ENCODE results near the gene SLC25A15.
"Not testable (repeated sequence)": the region's sequence is repeated elsewhere in the genome, so short reads cannot be mapped to it uniquely, and the experiment has no call there.

SLC25A15 gene

DNA sequence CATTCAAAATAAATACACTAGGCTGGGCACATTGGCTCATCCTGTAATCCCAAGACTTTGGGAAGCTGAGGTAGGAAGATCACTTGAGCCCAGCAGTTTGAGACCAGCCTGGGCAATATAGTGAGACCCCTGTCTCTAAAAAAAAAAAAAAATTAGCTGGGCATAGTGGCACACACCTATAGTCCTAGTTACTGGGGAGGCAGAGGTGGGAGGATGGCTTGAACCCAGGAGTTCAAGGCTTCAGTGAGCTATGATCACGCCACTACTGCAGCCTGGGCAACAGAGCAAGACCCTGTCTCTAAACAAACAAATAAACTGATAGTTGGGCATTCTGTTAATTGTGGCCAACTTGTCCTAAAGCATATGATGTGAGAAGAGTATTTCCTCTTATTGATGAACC is 6.4 kb upstream of the SLC25A15 start:
- DNase-seq, result not testable (repeated sequence)

DNA sequence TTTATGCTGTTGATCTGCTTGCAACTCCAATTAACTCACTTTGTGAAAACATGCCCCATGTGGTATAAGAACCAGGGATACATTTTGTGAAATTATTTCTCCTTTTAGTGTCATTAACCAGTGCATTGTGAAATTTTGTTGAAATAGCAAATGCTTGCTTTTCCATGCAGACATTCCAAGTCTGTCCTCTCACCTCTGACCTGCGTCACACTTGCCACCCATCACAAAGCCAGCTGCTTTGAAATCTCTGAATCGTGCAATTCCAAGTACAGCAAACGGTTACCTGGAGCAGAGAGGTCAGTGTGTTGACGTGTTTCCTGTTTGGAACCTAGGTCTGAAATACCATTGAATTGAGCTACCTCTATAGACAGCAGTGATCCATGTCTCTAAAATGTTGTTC is 4.9 kb upstream of the SLC25A15 start:
- DNase-seq, result no peak

DNA sequence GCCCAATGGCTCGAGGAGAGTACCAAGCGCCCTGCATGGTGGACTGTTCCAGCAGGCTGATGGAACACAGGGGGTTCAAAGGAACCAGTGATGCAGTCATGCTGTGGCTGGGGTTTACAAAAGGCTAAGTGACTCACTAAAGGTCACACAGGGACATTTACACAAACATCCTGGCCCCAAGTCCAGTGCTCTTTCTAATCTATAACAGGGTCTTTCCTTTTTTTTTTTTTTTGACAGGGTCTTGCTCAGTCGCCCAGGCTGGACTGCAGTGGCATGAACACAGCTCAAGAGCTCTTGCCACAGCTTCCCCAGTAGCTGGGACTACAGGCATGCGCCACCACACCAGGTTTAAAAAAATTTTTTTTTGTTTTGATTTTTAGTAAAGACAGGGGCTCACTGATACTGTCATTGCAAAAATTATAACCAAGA is 2.8 kb upstream of the SLC25A15 start:
- no peak for DNase-seq

DNA sequence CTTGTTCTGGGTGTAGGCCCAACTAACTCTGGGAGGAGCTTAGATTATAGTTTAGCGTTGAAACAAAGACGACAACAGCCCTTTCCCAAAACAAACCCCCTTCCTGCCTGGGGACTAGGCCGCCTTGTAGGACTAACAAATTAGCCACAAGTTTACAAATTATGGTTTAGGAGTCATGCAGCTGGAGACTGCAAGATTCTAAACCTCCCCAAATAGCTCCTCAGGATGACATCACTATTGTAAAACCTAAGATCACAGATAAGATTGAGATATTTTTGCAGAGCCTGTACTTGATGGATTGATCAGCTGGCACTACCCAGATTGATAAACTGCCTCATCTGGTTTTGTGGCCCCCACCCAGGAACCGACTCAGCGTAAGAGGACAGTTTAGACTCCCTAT is 2.3 kb upstream of the SLC25A15 start:
- no peak for DNase-seq

DNA sequence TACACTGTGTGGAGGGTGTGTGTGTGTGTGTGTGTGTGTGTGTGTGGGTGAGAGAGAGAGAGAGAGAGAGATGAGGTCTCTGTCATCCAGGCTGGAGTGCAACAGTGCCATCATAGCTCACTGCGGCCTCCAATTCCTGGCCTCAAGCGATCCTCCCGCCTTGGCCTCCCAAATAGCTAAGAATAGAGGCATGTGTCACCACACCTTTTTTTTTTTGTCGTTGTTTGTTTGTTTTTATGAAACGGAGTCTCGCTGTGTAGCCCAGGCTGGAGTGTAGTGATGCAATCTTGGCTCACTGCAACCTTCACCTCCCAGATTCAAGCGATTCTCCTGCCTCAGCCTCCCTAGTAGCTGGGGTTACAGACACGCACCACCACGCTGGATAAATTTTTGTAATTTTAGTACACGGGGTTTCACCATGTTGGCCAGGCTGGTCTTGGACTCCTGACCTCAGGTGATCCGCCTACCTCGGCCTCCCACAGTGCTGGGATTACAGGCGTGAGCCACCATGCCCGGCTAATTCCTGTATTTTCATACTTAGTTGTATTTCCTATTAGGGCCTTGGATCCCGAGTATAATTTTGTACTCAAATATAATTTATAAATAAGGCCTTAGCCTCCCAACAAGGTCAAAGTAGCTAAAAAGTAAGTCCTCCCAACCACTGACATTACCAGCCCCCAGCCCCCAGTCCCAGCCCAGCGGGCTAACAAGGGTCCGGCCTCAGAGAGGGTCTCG is 704 bp upstream of the SLC25A15 start:
- DNase-seq, result not testable (repeated sequence)

DNA sequence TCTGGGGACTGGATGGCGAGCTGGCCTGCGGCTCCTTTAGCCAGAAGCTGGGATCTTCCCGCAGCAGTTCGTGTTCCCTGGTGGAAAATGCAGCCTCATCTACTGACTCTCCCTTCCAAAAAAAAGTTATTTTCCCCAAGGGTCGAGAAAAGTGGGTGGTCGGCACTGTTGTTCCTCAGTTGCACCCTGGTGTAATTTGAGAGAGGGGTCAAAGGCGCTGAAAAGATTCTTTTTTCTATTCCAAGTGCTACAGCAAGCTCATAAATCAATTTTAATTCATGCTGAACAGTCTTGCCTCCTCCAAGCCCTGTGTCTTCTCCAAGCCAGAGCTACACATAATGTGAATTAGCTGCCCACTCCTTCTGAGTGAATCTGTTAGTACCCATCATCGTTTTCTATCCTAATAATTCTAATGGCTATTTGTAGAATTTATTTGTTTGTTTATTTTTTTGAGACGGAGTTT is 774 bp downstream of the SLC25A15 start:
- no peak for DNase-seq

DNA sequence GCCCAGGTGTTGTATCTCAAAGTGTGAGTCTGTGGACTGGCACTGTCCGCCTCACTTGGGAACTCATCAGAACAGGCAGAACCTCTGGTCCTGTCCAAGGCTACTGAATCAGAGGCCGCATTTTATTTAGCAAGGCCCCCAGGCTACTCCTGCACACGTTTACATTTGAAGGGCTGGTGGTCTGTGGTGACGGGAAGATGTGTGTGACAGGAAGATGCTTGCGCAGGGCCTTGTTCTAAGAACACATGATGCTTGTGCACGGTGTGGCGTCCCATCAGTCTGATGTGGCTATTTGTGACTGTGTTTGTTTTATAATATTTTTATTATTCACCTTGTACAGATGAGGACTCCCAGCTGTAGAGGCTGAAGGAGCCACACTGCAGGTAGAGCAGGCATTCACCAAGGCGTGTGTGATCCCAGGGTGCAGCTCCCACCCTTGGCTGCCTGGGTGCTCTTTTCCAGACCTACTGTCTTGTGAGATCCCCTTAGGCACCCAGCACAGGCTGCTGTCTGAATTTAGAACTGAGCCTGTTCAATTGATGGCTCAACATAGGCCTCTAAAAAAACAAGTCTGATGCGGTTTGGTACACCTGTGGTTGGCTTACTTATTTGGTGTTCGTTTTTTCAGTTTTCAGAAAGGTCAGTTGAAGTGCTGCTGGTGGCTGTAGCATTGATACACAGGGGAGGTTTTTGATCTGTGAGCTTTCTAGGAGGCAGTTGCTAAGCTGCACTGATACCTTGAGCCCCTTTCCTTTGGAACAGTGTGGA is 3.1 kb downstream of the SLC25A15 start:
- DNase-seq, result no peak

DNA sequence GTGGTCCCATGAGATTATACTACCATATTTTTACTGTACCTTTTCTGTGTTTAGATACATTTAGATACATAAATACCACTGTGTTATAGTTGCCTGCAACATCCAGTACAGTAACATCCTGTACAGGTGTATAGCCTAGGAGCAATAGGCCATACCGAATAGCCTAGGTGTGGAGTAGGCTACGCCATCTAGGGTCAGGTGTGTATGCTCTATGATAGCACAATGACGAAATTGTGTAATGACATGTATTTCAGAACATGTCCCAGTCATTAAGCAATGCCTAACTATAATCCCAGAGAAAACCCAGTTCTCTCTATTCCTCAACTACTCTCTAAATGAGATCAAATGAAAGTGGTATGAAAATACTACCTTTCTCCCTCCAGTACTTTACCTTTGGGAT is 3.9 kb downstream of the SLC25A15 start:
- DNase-seq, result no peak

DNA sequence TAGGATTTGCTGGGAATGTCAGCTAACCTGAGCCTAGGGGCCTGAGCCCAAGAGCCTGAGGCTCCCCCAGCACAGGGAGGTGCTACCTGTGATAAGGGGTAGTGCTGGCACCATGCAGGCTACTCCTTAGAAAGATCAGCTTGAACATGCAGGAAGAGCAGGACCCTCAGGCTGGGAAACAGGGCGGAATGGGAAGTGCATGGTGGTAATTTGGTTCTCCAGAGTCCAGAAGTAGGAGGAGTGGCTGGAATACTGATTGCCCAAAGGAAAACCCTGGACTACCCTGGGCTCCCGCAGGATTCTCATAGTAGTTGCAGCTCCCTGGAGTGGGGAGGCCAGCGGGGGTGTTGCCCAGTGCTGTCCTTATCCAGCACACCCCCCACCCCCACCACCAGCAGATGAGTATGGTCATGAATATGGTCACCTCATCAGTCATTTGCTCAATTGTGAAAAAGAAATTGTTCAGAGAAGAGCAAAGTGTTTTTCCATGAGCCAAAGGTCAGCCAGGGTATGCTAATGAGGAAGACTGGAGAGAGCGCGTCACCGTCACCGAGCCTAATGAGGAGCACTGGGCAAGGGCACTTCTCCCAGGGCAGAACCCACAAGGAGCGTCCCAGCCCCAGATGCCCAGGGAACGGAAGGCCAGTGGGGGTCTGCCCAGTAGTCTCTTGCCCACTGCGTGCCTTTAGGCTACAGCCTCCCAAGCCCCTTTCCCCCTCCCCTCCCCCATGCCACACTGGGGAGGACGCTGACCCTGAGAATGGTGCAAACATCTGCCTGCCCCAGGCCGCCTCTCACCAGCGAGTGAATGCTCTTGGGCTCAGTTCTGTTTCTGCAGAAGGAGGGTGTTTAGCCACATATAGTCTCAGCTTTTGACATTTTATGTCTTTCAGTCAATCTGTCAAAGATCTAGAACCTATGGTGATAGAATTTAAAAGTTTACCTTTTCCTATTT is 5.3 kb downstream of the SLC25A15 start:
- DNase-seq, result no peak

DNA sequence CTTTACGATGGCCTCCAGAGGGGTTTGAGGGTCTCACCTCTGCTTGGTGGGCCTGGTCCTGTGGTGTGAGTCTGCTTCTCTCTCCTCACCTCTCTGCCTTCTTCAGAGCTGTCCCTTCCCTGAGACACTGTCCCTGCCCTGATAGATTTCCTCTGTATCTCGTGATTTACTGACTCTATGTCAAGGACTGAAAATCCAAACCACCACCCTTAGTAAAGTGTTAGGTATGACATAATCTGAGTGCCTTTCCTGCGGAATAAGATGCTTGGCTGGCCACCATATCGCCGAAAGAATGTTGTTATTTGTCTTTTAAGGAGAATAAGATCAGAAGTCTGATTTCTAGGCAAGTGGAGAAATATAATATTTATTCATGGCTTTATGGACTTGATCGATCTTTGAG is 7.2 kb downstream of the SLC25A15 start:
- DNase-seq, result no peak

DNA sequence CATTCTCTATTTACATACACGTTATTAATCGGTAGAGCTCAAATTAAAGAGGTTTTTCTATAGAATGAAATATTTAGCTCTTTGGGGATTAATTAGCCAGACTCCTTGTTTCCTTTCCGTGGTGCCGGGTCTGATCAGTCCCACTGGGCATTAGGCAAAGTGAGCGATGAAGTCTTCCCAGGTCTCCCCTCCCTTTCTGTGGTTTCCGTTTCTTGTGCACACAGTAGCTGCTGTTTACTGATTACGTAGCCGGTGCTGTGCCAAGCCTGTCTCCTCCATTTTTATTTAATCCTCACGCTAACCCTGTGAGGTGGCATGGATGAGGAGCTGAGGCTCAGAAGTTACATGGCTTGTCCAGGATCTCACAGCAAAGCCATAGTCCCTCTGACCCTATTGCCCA is 9.0 kb downstream of the SLC25A15 start:
- DNase-seq, result no peak

DNA sequence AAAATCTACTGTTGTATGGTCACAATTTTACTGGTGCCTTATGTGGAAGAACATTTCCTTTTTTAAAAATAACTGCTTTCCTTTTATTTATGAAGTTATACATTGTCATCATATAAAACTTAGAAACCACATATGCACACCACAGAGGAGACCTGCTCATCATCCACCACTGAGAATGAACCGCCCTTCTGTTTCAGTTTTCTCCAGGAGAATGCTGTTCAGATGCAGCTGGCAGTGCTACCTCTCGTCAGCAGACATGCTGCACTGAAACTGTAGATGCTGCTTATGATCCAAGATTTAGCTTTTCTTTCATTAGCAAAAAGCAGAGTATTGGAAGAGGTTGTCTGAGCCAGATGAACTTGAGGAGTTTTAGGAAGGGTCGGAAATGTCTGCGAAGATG is 10.1 kb downstream of the SLC25A15 start:
- no peak for DNase-seq

DNA sequence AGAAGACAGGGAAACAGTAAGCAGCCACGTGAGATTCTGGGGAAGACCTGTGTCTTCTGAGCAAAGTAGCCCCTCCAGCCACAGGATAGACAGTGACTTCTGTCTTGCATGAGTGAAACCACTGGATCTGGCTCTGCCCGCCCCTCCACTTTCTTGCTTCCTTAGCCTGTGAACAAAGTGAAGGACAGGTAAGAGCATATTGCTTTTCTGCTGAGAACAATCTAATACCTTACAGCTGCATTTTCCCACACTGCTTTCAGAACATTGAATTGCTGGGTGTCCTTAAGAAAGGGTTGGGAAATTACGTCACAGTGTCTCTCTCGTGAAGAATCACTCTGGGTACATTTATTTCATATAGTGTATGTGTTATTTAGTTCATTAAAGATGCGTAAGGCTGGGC is 11.1 kb downstream of the SLC25A15 start:
- no peak for DNase-seq

DNA sequence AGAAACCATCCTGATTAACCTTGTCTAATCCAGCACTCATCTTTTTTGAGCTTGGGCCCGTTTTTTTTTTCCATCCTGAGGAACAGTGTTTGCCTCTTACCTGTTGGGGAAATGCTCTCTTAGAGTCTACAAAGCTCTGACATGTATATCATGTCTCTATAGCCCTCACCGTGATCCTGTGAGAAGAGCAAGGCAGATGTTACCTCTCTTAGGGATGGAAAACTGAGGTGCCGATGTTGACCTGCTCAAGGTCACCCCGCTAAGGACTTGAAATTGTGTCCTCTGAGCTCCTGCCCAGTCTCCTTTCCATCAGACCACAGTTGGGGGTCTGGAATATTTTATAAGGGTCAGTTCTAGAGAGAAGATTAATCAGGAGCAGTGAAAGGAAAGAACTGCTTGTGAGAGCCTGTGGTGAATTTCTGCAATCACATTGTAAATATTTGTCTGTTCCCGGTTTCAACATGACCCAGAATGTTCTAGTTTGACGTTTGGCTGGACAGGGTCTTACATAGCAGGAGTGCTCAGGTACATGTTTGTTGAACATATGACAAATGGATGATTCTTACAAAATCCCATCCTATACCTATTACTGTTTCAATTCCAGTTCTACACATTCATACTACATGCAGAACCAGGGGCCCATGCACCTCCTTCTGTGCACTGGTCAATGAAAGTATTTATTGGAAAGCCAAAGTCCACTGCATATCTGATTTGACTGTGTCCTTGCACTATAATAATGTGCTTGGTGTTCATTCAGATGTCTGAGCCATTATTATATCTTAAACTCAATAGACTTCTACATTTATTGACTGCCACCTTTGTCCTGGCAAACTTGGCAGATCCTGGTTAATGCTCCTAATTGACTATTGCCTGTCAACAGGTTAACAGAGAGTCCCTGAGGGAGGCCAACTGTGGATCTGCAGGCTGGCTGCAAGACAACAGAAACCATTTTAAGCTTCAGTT is 12.1 kb downstream of the SLC25A15 start:
- DNase-seq, result no peak

DNA sequence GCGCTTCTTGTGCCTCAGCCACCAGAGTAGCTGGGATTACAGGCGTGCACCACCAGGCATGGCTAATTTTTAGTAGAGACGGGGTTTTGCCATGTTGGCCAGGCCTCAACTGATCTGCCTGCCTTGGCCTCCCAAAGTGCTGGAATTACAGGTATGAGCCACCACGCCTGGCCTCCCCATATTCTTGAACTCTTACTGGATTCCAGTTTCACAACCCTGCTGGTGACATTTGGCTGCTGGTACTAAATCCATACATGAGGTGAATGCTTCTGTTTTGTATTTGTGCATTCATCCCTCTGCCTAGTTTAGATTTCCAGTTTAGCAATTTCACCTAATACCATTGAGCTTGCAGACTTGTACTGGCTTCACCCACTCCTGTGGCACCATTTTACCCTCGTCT is 13.9 kb downstream of the SLC25A15 start:
- DNase-seq, result no peak

DNA sequence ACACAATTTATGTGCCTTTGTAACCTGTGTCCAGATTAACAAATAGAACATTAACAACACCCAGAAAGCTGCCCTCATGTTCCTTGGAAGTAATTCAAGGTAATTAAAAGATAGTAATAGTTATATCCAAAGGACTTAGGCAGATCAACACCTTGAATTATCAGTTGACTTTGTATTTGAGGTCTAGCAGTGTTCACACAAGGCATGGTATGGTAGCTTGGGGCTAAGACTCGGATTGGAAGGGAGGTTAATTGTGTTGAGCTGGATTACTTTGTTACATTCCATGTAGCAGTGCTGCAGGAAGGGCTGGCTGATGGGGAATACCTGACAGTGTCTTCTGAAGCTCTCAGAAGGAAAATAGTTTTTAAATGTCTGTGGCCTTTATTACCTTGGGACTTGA is 16.8 kb downstream of the SLC25A15 start:
- no peak for DNase-seq

DNA sequence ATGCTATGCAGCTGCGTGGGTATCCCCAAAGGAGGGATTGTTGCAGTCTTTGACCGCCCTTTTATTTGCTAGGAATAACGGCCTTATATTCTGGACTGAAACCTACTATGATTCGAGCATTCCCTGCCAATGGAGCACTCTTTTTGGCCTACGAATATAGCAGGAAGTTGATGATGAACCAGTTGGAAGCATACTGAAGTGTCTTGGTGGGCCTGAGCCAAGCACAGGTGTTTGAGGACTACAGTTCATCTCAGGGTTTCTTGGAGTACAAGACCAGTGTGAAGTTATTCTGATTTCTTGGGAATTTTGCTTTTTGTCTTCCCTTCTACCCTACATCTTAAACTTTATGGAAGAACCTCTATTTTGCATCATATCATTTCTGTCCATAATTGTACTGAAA is 20.1 kb downstream of the SLC25A15 start:
- DNase-seq, result no peak

DNA sequence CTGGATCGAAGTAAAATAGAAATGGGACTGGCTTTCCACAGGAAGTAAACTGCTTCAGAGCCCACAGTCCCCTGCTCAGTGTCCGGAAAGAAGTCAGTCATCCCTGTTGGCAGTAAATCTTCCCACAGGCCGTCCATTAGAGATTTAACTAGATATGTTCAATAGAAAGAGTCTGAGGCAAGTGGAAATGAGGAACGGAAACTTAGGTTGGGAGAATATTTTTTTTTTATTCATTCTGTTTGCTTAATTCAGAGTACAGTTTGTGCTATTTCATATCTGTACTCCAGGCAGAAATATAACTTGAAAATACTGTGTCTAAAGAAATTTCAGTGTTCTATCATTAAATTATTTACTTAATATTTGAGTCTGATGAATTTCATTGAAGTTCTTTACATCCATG is 22.7 kb downstream of the SLC25A15 start:
- no peak for DNase-seq

DNA sequence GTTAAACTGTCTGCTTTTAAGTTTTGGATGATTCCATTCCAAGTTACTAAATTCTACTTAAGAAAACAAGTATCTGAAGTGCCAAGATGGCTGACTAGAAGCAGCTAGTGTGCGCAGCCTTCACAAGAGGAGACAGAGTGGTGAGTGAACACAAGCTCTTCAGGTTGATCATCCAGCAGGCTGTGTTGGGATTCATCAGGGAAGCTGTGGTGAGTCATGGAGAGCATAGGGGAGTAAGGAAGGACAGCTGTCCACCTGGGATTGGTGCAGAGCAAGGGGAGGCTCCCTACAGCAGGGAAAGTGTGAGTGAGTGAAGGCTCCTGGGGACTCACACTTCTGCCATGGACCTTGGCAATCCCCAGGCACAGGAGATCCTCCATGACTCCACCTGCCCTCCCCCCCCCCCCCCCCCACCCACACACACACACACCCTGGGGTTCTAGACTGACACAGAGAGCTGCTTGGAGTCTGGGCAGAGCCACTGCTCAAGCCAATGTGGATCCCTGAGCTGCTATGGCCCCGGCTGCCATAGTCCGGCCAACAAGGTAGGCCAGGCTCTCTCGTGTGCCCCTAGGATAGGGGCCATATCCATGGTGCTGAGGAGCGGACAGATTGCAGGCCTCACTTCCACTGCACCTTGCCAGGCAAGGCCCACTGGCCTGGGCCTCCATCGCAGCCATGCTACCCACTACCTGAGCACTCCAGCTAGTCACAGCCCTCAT is 23.5 kb downstream of the SLC25A15 start:
- no peak for DNase-seq

DNA sequence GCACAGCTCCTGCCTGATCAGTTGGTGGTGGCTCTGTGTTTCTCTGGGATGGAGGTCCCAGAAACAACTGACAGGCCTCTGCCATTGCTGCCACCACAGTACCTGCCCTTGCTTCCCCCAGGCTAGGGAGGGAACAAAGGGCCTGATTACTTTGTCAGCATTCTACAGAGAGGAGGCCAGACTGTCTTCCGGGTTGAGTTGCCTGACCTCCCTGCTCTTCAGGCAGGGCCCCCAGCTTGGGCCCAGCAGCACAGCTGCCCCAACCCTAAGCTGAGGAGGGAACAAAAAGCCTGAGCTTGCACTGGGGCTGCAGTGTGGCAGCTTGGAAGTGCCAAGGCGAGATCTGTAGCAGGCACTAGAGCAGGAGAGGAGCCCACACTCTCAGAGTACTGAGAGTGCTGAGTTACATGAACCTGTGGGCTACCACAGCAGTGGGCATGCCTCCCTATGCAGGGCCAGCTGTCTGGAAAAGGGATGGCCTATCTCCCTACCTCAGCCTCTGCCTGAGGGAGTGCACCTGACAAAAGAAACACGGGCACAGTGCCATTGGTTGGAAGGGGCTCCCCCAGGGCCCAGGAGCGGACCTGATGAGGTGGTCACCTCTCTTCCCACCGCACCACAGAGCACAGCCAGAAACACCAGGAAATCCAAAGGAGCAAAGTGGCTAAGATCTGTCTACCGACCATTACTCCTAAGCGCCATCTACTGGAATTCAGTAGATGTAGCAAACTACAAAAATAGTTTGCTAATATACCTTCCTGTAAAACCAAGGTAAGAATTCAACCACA is 24.4 kb downstream of the SLC25A15 start:
- DNase-seq, result no peak

DNA sequence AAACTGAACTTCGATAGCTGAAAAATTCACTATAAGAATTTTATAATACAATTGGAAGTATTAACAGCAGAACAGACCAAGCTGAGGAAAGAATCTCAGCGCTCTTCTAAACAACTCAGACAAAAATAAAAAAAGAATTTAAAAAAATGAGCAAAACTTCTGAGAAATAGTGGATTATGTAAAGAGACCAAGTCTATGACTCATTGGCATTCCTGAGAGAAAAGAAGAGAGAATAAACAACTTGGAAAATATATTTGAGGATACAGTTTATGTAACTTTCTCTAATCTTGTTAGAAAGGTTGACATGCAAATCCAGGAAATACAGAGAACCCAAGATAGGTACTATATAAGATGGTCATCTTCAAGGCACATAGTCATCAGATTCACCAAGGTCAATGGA is 25.4 kb downstream of the SLC25A15 start:
- DNase-seq, result no peak
